ENCODE data around the gene CCL21. TPM values are rescaled to one million over a fixed set of nuclear protein-coding genes. Genes with fewer than 3 reads are reported as not detected.
"Not testable (repeated sequence)": the region's sequence is repeated elsewhere in the genome, so short reads cannot be mapped to it uniquely, and the experiment has no call there.

CCL21 gene
- total RNA-seq, result not detected

- Mint-ChIP-seq H3K4me1 (no peaks in the 10 kb centered on the region), H3K4me3 (no peak within 1 kb of the TSS), H3K36me3 (no peaks in the 10 kb centered on the region), H3K9me3 (no peaks in the 10 kb centered on the region), H3K27me3 (peaks cover 29% of the 10 kb centered on the region), H3K27ac (no peak within 1 kb of the TSS)
- ATAC-seq (ENCODE audit: low read depth) (no peak), DNase-seq (no peak)
- POLR2A ChIA-PET, result no interaction called here
Measured at GRCh38 chr9:34710023-34710422, at the start of gene CCL21. CCL21 (minus strand) TSS chr9:34710136; CDS start chr9:34710066, 70 bp downstream.

- no peaks in the 10 kb centered on the region for H3K36me3 Mint-ChIP-seq
- no peak overlapping the region for H3K4me3 Mint-ChIP-seq
- peaks cover 8% of the 10 kb centered on the region for H3K4me1 Mint-ChIP-seq
- H3K9me3 Mint-ChIP-seq, result no peaks in the 10 kb centered on the region
- DNase-seq (no peak), ATAC-seq (ENCODE audit: low read depth) (no peak)
- POLR2A ChIA-PET, result no interaction called here
- H3K27ac Mint-ChIP-seq, result no peak overlapping the region
- peaks cover 42% of the 10 kb centered on the region for H3K27me3 Mint-ChIP-seq
Measured at GRCh38 chr9:34759432-34760134, 49.6 kb upstream of the CCL21 start.

GRCh38 chr9:34750320-34750719 lies 40.4 kb upstream of the CCL21 start:
- H3K27ac Mint-ChIP-seq; H3K36me3 Mint-ChIP-seq; ATAC-seq (ENCODE audit: low read depth); H3K9me3 Mint-ChIP-seq; POLR2A ChIA-PET; DNase-seq; H3K4me3 Mint-ChIP-seq; H3K4me1 Mint-ChIP-seq: not testable (repeated sequence)
- H3K27me3 Mint-ChIP-seq, result peaks cover 67% of the 10 kb centered on the region

- Mint-ChIP-seq H3K4me3 (no peak overlapping the region), H3K36me3 (no peaks in the 10 kb centered on the region), H3K27me3 (peaks cover 43% of the 10 kb centered on the region), H3K9me3 (peaks cover 2% of the 10 kb centered on the region), H3K4me1 (peaks cover 4% of the 10 kb centered on the region), H3K27ac (no peak overlapping the region)
- POLR2A ChIA-PET, result no interaction called here
- ATAC-seq (ENCODE audit: low read depth) (no peak), DNase-seq (no peak)
Measured at GRCh38 chr9:34746526-34746925, 36.6 kb upstream of the CCL21 start.

- H3K27ac Mint-ChIP-seq, result no peak overlapping the region
- no peak overlapping the region for H3K4me3 Mint-ChIP-seq
- POLR2A ChIA-PET, result no interaction called here
- H3K27me3 Mint-ChIP-seq, result peaks cover 27% of the 10 kb centered on the region
- H3K9me3 Mint-ChIP-seq, result peaks cover 2% of the 10 kb centered on the region
- ATAC-seq (ENCODE audit: low read depth) (no peak), DNase-seq (no peak)
- H3K36me3 Mint-ChIP-seq, result no peaks in the 10 kb centered on the region
- H3K4me1 Mint-ChIP-seq, result peaks cover 4% of the 10 kb centered on the region
Measured at GRCh38 chr9:34744295-34745221, 34.6 kb upstream of the CCL21 start.

GRCh38 chr9:34742710-34743109 lies 32.8 kb upstream of the CCL21 start:
- ATAC-seq (ENCODE audit: low read depth) (no peak), DNase-seq (no peak)
- Mint-ChIP-seq H3K4me1 (peaks cover 4% of the 10 kb centered on the region), H3K9me3 (peaks cover 2% of the 10 kb centered on the region), H3K27ac (no peak overlapping the region), H3K27me3 (peaks cover 22% of the 10 kb centered on the region), H3K36me3 (no peaks in the 10 kb centered on the region), H3K4me3 (no peak overlapping the region)
- POLR2A ChIA-PET, result no interaction called here

- no peaks in the 10 kb centered on the region for H3K36me3 Mint-ChIP-seq
- peaks cover 20% of the 10 kb centered on the region for H3K27me3 Mint-ChIP-seq
- POLR2A ChIA-PET, result no interaction called here
- DNase-seq (no peak), ATAC-seq (ENCODE audit: low read depth) (no peak)
- no peaks in the 10 kb centered on the region for H3K9me3 Mint-ChIP-seq
- no peak overlapping the region for H3K27ac Mint-ChIP-seq
- H3K4me3 Mint-ChIP-seq, result no peak overlapping the region
- H3K4me1 Mint-ChIP-seq, result peaks cover 4% of the 10 kb centered on the region
Measured at GRCh38 chr9:34741628-34742027, 31.7 kb upstream of the CCL21 start.

GRCh38 chr9:34740176-34740575 lies 30.2 kb upstream of the CCL21 start:
- not testable (repeated sequence) for H3K36me3 Mint-ChIP-seq
- peaks cover 12% of the 10 kb centered on the region for H3K27me3 Mint-ChIP-seq

GRCh38 chr9:34737677-34738260 lies 27.8 kb upstream of the CCL21 start:
- POLR2A ChIA-PET, result no interaction called here
- H3K36me3 Mint-ChIP-seq, result no peaks in the 10 kb centered on the region
- H3K27ac Mint-ChIP-seq, result no peak overlapping the region

More at GRCh38 chr9:34740176-34740575, 30.2 kb upstream of the CCL21 start:
- H3K4me1 Mint-ChIP-seq; H3K4me3 Mint-ChIP-seq; POLR2A ChIA-PET; H3K9me3 Mint-ChIP-seq; DNase-seq; ATAC-seq (ENCODE audit: low read depth); H3K27ac Mint-ChIP-seq: not testable (repeated sequence)

GRCh38 chr9:34734720-34735119 lies 24.8 kb upstream of the CCL21 start:
- POLR2A ChIA-PET, result interaction anchor here (0.6 kb wide), 1 partner anchor 50 kb away, joined by 3 read pairs; no protein-coding TSS in a partner anchor
- DNase-seq, result no peak
- no peak overlapping the region for H3K4me3 Mint-ChIP-seq
- no peaks in the 10 kb centered on the region for H3K9me3 Mint-ChIP-seq
- H3K4me1 Mint-ChIP-seq, result no peaks in the 10 kb centered on the region
- peaks cover 9% of the 10 kb centered on the region for H3K27me3 Mint-ChIP-seq
- H3K27ac Mint-ChIP-seq, result no peak overlapping the region
- no peak for ATAC-seq (ENCODE audit: low read depth)
- H3K36me3 Mint-ChIP-seq, result no peaks in the 10 kb centered on the region

More at GRCh38 chr9:34737677-34738260, 27.8 kb upstream of the CCL21 start:
- Mint-ChIP-seq H3K4me1 (peaks cover 4% of the 10 kb centered on the region), H3K9me3 (no peaks in the 10 kb centered on the region), H3K27me3 (peaks cover 6% of the 10 kb centered on the region), H3K4me3 (no peak overlapping the region)
- no peak for ATAC-seq (ENCODE audit: low read depth)
- no peak for DNase-seq

- DNase-seq (no peak), ATAC-seq (ENCODE audit: low read depth) (no peak)
- no peak overlapping the region for H3K27ac Mint-ChIP-seq
- no peaks in the 10 kb centered on the region for H3K36me3 Mint-ChIP-seq
- peaks cover 9% of the 10 kb centered on the region for H3K27me3 Mint-ChIP-seq
- no peaks in the 10 kb centered on the region for H3K9me3 Mint-ChIP-seq
- POLR2A ChIA-PET, result interaction anchor here (0.7 kb wide), 1 partner anchor 147 kb away, joined by 3 read pairs; no protein-coding TSS in a partner anchor
- H3K4me1 Mint-ChIP-seq, result no peaks in the 10 kb centered on the region
- no peak overlapping the region for H3K4me3 Mint-ChIP-seq
Measured at GRCh38 chr9:34732886-34733285, 22.9 kb upstream of the CCL21 start.

GRCh38 chr9:34732478-34732877 lies 22.5 kb upstream of the CCL21 start:
- DNase-seq, result no peak
- no peak for ATAC-seq (ENCODE audit: low read depth)
- Mint-ChIP-seq H3K27ac (no peak overlapping the region), H3K4me1 (no peaks in the 10 kb centered on the region), H3K36me3 (no peaks in the 10 kb centered on the region), H3K27me3 (peaks cover 13% of the 10 kb centered on the region), H3K4me3 (no peak overlapping the region), H3K9me3 (no peaks in the 10 kb centered on the region)
- POLR2A ChIA-PET, result no interaction called here

- Mint-ChIP-seq H3K4me1 (no peaks in the 10 kb centered on the region), H3K27me3 (peaks cover 15% of the 10 kb centered on the region), H3K27ac (no peak overlapping the region), H3K9me3 (no peaks in the 10 kb centered on the region), H3K4me3 (no peak overlapping the region), H3K36me3 (no peaks in the 10 kb centered on the region)
- POLR2A ChIA-PET, result no interaction called here
- ATAC-seq (ENCODE audit: low read depth), result no peak
- DNase-seq, result no peak
Measured at GRCh38 chr9:34723141-34723540, 13.2 kb upstream of the CCL21 start.

GRCh38 chr9:34719769-34720025 lies 9.8 kb upstream of the CCL21 start:
- H3K27me3 Mint-ChIP-seq; ATAC-seq (ENCODE audit: low read depth); H3K4me1 Mint-ChIP-seq; H3K4me3 Mint-ChIP-seq; POLR2A ChIA-PET; H3K36me3 Mint-ChIP-seq; H3K9me3 Mint-ChIP-seq; DNase-seq; H3K27ac Mint-ChIP-seq: not testable (repeated sequence)

Measured in activated naive CD8-positive, alpha-beta T cell treated with anti-CD3 and anti-CD28 coated beads, Interleukin-2, amount 10 ng/mL, durations not matched to agents 7 days and 5 days (primary cell).